NCI-H82 treated with DMSO at 0.1 percent for 48 hours (cell line): ENCODE measurements around the gene ALAS1.

ENCODE experiments used
- DNase-seq: peaks from one replicate; lab custom pipeline; 2025; ENCODE audit not compliant: unreplicated experiment; lab: John Stamatoyannopoulos, UW

ALAS1 gene

DNA sequence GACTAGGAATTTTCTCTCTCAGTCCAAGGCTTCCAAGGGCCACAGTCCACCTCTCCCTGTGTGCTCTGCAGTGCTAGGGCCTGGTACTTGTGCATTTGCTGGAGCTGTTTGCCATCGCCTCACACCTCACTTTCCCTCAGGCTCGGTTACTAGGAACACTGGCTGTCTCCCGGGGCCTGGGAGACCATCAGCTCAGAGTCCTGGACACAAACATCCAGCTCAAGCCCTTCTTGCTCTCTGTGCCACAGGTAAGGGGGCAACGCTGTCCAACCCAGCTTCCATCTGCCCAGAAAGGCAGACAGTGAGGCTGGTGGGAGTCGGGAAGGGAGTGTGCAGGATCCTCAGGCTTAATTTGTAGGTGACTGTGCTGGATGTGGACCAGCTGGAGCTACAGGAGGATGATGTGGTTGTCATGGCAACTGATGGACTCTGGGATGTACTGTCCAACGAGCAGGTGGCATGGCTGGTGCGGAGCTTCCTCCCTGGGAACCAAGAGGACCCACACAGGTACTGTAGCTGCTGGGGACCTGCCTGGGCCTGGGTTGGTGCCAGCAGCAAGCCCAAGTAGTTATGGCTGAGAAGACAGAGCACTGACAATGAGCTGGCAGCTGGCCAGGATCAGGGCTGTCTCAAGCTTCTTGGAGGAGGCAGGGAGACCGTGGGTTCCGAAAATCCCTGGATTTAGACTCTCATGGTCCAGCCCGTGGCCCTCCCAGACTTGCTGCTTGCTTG, 51.0 kb downstream of the ALAS1 start:
- DNase-seq: peak; percentile 4

DNA sequence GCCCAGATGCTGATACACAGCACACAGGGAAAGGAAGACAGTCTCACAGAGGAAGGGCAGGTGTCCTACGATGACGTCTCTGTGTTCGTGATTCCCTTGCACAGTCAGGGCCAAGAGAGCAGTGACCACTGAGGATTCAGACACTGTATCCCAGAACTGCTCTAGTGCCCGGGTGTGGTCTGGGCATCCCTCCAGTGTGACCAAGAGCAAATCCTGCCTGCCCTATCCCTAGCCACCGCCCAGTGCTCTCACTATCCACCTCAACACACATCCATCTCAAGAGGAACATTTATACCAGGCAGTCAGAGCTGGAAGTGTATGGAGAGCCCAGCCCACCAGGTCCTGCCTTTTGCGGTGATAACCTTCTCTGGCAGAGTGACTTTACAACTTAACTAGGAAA, 51.7 kb downstream of the ALAS1 start:
- DNase-seq: no peak

DNA sequence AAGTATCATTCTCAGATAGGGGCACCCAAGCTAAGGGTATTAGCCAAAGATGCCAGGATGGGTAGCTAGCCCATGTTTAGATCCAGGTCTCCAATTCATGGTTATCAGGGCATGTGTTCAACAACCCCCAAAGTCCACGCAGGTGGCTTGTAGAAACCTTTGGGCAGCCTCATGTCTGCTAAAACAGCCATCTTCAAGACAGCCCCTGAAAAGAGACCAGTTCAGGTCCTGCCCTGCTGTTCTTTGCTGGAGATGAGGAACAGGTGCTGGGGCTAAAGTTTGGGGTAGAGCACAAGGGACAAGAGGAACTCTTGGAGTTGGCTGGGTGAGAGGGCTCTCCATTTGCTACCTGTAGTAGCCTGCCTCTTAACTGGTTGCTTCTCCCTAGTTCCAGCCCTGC, 52.2 kb downstream of the ALAS1 start:
- DNase-seq: no peak

DNA sequence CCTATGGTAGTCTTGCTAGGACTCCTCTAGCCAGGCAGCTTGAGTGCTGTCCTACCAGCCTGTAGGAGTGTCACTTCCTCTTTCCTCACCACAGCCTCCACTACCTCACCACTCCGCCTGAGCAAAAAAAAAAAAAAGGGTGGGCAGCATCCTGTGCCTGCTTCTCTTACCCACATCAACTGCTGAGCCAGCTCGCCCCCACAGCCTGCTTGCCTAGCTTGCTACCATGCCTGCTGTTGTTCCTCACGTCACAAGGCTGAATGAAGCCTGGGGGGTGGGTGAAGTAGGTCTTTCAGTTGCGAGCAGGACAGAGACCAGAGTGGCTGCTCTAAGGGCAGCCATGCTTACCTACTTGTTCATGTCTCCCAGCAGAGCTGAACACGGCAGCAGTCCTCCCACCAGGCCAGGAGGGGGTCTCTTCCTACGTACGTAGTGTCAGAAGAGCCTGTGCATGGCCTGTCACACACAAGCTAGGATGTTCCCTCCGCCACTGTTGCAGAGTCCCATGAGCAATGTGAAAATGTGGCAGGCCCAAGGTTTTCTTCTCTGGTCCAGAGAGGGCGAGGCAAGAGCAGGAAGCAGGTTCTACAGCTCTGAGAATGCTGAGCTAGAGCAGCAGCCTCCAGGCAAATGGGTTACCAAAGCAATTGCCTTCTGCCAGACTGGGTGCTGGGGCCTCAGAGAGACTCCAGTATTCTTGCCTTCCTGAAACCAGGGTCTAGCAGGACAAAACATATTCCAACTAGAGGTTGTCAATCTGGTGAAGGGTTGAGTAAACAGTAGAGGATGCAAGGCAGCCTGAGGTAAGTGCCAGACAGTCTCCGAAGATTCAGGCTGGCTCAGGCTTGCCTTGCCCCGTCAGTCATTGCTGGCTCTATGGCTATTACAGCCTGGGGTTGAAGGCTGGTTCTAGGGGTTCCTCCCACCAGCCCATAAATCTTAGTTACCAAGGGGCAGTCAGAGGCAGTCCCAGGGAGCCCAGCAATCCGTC, 55.6 kb downstream of the ALAS1 start:
- no peak for DNase-seq

DNA sequence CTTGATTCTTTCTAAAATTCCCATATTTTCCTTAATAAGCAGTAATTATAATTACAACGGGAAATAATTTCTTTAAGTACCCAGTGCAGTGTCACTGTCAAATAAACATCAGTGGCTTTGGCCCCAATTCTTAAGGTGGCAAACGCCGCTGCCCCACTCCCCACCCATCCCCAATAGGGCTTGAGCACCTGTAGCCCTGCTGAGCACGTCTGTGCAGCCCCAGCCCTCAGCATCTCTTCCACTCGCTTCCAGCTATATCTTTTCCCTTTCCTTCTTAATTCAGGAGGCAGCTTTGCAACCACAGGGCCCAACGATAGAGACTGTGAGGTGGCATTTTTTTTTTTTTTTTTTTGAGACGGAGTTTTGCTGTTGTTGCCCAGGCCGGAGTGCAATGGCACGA, 56.6 kb downstream of the ALAS1 start:
- DNase-seq: no peak

DNA sequence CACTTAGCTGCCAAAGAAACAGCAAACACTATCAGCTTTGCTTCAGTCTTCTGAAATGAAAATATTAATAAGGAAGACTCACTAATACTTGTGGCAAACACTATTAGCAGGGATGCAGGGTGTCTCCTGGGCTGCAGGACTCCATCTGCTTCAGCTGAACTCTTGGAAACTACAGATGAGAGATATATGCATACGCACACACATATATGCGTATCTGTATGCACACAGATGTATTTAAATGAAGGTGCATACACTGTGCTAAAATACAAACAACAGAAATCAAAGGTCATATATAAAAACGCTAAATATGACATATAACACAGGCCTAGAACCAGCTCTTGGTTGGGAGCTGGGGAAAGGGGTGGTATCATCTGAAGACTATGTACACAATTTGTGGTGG, 58.2 kb downstream of the ALAS1 start:
- DNase-seq: no peak

DNA sequence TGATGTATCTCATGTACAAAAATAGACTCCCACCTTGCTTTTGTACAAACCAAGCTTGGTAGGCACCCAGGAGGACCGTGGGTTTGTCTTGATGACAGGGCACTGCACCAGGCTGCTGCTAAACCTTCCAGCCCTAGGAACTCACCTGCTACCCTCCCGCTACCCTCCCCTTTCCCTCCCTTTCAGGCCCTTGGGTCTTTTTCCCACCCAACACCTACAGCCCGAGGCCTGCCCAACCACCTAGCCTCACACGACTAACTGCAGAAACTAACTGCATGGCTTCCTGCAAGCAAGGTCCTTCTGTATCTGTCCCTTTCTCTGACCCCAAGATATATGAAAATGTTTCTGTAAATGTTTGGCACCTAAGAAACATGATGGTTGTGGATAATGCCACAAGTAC, 58.7 kb downstream of the ALAS1 start:
- no peak for DNase-seq

DNA sequence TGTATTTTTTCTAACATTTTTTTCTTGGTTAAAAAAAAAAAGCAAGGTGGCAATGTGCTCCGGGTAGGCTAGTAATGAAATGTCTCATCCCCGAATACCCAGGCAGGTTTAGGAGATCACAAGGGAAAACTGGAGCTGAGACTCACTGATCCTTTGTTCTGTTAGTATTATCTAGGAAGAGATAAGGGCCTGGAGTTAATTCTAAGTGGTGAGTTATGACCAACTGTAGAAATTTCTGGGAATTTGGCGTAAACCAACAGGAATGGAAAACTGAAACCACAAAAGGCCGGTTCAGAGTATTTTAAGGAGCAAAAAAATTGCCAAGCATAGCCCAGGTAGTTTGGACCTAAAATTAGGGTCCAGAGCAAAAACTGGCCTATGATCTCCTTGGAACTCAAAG, 60.0 kb downstream of the ALAS1 start:
- DNase-seq: no peak

DNA sequence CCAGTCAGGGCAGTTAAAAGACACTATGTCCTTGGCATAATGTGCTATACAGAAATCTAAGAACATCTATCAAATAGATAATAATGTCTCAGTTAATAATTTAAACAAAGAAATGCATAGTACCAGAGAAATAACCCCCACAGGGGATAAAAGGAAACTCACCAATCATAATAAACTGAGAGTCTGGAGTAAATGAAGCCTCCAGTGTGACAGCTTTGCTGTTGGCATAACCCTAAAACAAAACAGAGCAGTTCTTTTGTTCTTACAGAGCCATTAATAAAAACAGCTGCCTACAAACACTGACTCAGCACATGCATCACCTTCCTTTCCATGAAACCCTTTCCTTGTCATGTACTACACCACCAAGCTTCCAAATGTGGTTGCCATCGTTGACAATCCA, 61.1 kb downstream of the ALAS1 start:
- no peak for DNase-seq

DNA sequence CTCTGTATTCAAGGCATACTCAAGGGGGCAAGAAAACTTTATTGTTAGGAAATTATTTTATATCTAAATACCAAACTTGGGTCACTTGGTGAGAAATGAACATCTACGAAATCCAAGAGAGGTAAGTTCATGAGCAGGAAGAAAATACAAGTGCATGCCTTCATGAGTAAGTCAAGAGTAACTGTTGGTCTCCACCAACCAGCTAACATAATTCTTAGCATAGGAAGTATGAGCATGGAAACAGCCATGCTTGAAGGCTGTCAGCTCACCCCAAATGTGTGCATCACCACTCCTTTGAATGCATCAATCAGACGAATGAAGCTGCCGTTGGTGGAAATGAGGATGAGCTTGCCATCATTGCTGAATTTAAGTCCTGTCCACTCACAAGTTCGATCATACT, 61.5 kb downstream of the ALAS1 start:
- no peak for DNase-seq

DNA sequence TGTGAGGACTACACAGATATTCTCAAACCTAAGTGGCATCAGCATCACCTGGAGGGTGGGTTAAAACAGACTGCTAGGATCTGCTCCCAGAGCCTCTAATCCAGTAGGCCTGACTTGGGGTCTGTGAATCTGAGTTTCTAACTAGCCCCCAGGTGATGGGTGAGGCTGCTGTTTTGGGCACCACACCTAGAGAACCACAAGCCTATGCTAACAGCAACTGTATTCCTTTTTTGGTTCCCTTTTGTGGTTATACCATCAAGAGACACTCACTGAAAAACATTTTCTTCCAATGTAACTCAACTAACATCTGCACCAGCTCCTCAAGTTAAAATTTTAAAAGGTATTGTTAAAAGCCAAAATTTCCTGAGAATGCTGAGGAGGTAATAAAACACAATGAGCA, 64.5 kb downstream of the ALAS1 start:
- no peak for DNase-seq
